DLD1 (cell line): ENCODE results near the gene VPS45.

Experiments used
- in situ Hi-C: cut with HindIII; loops from 2 replicates; pipeline ENCODE4 v1.10.0; 2017; ENCODE audit warnings: low sequenced_read_pairs

VPS45 gene

DNA sequence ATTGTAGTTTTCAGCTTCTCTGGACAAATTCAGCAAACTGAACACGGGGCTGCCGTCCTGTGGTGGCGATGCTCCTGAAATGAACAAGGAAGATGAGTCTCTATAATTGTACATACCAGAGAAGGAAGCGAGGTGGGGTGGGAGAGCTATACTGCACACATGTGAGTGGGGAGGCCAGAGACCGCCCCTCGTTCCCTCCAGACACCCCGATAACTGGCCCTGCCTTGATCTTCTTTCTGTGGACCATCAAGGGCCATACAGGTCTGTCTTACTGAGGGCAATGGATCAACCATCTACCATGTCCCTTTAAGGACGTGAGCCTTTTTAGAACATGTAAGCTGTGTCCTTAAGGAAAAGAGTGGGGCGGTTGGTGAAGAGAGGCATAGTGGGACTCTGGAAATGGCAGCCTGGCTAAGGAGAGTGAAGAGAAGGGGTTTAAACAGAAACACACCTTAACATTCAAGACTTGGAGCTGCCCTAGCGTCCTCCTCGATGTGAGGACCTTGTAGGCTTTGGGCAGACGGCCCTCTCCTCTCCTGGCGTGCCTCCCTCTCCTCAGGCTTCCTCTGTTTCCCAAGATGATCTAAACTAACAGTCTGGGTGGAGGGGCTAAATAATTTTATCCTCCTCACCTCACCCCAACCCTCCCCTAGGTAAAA is 88.0 kb downstream of the VPS45 start:
- in situ Hi-C loops, result no loop called here

DNA sequence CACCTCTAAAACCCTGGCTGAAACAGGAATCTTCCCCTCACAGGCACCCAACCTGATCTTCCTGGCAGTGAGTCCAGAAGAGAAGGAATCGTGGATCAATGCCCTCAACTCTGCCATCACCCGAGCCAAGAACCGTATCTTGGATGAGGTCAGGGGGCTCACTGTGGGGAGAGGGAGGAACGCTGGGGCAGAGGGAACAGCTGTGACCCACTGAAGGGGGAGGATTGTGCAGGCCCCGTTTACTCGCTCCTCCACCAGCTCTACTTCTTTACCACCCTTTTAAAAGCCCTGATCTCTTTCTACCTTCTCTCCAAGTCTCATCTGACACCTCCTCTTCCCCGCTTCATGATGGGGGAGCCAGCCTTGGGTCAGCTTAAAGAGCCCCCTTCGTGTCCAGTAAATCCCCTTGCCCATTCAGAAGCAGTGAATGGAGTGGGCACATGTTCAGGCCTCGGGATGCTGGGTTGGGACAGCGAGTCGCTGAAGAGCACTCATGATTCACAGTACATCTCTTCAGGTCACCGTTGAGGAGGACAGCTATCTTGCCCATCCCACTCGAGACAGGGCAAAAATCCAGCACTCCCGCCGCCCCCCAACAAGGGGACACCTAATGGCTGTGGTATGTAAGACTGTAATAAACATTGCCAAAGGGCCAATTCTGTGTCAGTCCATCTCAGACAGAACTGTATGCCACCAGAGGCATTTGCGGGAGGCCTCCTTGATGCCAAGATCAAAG is 89.5 kb downstream of the VPS45 start:
- in situ Hi-C loops, result no loop called here

DNA sequence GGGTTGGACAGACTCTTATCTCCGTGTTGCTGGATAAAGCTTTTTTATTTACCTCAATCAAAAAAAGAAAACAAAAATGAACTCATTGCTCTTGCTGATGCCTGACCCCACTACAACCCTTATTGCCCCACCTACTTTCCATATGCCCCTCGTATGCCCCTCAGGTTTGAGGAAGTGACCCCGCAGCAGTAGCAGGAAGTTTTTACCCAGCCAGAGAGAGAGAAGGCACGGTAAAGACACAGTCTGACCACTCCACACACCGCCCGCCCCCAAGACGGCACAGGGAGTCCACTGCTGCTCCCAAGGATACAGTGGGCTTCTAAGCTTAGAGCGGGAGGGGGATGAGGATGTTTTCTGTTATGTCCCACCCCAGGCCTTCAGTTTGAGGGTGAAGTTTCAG is 92.0 kb downstream of the VPS45 start:
- in situ Hi-C loops, result no loop called here

DNA sequence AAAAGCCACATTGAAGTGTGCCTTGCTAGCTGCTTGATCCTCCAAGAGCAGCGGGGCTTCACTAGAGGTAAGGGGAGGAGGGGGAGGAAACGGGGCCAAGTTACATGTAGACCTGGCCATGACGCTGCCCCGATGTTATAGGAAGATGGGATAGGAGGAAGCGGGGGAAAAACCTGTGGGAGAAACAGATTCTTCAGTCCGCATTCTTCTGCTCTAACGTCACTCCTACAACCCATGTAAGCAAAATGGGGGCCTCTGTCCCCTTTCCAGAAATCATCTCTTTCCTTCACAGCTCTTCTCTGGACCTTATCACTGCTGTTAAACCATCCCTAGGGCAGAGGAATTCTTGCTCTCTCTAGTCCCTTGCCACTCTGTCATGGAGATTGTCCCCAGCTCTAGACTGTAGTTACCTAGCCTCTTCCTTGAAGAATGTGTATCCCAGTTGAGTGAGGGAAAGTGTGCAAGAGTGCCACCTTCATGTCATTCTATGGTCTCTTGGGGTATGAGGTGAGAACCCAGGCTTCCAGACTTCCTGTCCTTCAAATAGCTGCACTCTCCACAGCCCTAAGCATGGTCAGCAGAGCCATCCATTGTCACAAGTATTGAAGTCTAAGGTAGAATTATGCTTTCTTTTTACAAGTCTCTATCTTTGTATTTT is 93.5 kb downstream of the VPS45 start:
- in situ Hi-C loops, result no loop called here

DNA sequence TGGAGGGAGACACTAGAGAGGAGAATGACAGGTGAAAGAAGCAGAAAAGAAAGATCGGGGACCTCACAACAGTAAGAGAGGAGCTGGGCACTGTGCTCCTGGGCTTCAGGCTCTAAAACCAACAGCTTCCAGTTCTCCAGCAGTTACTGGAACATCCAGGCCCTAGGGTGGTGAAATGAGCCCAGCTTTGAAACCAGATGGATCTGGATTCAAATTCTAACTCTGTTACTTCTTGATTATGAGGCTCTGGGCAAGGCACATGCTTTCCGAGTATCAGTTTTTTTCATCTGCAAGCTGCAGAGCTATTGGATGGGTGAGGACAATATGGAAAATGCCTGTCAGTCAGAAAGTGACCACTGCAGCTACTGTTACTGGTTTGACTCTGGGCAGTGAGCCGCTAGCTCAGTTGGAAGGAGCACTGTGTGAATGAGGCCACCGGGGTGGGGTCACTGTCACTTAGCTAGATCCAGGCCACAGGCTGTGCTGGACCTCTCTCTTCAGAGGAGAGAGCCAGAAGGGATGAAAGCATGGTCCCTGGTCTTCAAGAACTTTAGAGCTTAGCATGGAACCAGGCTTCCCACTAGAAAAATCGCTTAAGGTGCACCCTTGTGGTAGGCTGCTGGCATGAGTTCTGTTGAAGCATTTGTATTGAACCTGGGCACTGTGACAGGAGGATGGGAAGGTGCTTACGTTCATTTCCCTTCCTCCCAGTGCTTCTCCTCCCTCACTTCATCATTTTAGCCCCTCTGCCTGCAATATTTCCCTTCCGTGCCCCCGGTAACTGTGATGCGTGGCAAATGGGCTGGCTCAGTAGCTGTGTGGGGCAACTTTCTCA is 94.4 kb downstream of the VPS45 start:
- in situ Hi-C loops, result no loop called here

DNA sequence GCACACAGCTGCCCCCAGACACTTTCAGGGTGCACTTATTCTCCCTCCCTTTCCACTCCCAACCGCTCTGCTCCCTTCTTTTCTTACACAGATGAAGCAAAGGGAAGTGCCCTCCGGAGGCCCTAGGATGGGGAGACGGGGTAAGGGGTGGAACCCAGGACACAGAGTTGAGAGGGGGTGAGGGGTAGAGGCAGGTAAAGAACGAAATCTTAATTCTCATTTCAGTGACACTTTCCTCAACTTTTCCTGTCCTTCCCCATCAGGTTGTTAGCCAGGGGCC is 94.9 kb downstream of the VPS45 start:
- in situ Hi-C loops, result no loop called here

DNA sequence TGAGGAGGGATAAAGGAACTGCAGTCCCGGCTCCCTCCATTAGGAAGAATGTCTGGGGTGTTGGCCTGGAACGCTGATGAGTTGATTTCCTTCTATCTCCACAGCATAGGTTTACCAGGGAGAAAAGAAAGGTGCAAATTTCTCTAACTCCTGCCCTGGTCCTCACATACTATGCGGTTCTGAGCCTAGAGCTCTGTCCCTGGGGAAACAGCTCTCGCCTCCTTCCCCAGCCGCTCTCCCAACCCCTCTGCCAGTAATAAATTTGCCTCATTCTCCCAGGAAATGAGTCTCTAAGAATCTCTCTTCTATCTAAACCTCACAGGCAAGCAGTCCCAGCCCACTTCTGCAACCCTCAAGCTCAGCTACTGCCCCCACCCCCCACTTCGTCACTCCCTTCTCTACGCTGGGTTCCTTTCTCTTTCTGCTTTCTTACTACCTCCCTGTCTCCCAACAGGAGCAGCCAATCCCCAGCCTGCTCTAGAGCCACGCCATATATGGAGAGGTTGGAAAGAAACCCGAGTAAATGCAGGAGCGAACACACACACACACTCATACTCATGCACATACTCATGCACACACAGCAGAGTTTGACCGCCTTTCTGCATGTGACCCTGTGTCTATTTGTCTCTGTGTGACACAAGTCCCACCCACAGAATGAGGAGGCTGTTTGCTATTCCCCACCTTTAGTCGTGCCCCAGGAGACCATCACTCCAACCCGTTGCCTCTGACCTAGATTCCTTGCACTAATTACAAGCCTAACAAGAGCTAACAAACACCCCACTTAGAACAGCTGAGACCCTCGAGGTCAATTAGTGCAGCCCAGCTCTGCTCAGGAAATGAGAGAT is 95.5 kb downstream of the VPS45 start:
- in situ Hi-C loops, result no loop called here

DNA sequence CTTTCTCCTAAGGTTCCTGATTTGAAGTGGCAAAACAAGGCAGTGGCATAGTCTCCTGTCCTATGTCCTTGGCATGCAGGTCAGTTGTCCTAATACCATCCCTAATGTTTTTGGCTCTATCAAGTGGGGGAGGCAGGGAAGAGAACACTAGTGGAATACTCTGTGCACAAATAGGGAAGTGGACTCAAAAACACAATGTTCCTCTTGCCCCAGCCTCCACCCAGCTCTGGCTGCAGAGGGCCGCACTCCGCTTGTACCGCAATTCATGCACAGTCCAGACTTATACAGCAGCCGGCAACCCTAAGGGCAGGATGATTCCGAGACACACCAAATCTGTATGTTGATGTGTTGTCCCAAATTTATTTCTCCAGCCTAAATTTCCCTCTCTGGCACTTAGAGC is 96.6 kb downstream of the VPS45 start:
- in situ Hi-C loops, result no loop called here

DNA sequence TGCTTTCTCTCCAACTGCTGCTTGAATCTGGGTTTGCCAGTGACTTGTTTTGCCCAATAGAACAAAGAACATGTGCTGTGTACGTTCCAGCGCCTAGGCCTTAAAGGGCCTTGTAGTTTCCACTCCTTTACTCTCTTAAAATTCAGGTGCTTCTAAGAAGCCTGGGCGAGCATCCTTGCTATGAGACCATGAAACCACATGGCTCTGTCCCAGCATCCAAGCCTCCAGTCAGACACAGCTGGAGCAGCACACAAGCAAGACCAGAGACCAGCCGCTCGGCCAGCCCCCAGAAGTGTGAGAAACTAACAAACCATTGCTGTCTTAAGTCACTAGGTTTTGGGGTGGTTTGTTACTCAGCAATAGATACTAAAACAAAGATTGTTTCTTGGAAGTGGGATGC is 97.2 kb downstream of the VPS45 start:
- in situ Hi-C loops, result no loop called here

DNA sequence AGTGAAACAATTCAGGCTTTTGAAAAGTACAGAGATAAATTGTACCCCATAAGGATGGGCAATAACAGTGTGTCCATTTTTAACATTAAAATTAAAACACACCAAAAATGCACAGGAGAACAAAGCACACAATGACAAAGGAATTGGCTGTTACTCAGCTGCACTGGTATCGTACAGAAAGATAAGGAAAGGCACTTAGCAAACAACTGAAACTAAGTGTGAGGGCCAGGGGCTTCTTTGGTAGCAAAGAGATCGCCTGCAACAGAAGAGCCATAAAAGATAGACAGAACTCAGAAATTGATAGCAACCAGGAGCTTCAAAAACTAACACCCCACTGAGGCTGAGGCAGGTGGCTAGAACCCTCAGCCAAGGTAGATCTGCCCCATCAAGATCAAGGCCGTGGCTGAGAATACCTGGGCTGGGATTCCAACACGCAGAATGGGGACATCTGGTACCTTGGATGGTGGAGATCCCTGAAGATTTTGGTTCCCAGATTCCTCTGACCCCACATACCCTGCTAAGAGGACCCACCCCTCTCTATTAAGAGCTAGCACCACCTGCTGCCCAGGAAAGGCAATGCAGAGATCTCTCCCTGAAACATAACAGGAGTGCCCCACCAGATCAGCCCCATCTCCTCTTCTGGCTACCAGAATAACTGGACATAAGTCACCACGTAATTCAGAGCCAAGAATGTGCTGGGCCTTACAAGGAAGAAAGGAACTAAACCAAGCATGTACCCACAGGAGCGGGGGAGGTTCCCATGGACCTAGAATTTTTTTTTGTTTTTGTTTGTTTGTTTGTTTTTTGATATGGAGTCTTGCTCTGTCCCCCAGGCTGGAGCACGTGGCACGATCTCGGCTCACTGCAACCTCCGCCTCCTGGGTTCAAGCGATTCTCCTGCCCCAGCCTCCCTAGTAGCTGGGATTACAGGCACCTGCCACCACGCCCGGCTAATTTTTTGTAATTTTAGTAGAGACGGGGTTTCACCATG is 98.3 kb downstream of the VPS45 start:
- in situ Hi-C loops, result no loop called here

DNA sequence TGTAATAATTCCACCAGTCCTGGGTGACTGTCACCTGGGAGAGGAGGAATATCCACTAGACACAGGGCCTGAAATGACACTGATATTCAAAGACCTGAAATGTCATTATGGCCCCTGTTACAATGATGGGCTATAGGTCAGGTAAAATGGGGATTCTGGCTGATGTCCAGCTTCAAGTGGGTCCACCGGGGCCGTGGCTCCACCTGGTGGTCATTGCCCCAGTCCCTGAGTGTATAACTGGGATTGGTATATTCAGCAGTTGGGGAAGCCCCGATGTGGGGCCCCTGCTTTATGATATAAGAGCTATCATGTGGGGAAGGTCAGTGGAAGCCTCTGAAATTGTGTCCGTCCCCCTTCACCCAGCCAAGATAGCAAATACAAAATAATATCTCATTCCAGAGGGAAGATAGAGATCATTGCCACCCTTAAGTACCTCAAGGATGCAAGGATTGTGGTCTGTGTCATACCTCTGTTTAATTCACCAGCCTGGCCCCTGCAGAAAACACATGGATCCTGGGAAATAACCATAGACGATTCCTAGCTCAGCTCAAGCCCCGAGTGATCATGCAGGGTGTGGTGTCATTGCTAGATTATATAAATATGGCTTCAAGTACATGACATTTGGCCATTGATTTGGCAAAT is 101.5 kb downstream of the VPS45 start:
- in situ Hi-C loops, result no loop called here

DNA sequence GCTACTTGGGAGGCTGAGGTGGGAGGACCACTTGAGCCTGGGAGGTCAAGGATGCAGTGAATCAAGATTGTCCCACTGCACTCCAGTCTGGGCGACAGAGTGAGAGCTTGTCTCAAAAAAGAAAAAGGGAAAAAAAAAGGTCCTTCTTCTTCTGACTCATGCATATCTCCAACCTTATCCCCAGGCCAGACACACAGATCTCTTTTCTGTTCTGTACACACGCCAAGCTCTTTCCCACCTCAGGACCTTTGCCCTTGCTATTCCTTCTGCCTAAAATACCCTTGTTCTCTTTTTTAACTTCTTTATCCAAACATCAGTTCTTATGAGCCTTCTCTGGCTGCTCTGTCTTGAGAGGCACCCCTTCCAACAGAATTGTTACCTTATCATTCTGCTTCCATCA is 104.2 kb downstream of the VPS45 start:
- in situ Hi-C loops, result no loop called here

DNA sequence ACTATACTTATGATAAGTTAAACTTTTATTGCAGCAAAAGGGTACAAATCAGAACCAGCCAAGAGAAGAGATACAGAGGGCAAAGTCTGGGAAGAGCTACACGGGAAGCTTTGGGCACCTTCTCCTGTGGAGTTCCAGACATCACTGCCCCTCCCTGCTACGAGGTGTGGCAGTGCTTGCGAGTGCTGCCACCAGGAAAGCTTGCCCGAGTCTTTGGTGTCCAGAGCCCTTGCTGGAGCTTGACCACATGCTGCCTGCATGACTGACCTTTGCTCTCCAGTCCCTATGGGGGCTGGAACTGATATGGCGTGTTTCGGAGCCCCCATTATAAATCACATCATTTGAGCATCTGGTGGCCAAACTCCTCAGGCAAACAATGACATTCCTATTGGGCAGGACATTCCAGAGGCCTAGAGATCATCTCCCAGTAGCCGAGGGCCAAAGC is 105.6 kb downstream of the VPS45 start:
- in situ Hi-C loops, result no loop called here

DNA sequence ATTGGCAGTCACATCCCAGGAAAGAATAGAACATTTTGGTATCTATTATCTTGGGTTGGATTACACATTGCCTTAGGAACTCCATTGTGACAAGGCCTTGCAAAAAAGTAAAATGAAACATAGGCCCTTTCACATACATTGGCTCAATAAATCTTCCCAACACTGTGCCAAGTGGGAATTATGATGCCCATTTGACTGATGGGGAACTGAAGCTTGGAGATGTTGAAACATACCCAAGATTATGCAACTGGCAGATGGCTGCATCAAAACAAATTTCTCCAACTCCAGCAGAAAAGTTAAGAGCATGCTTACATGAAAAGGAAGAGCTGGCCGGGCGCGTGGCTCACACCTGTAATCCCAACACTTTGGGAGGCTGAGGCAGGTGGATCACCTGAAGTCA is 109.0 kb downstream of the VPS45 start:
- in situ Hi-C loops, result no loop called here

DNA sequence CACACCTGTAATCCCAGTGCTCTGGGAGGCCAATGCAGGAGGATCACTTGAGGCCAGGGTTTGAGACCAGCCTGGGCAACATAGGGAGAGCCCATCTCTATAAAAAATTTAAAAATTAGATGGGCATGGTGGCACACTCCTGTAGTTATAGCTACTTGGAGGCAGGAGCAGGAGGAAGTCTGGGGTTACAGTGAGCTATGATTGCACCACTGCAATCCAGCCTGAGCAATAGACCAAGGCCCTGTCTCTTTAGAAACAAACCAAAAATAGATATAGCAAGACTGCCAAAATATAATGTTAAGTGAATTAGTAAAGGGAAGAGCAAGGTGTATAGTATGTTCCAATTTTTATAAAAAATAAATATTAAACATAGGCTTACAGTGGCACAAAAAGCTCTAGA is 111.0 kb downstream of the VPS45 start:
- in situ Hi-C loops, result no loop called here

DNA sequence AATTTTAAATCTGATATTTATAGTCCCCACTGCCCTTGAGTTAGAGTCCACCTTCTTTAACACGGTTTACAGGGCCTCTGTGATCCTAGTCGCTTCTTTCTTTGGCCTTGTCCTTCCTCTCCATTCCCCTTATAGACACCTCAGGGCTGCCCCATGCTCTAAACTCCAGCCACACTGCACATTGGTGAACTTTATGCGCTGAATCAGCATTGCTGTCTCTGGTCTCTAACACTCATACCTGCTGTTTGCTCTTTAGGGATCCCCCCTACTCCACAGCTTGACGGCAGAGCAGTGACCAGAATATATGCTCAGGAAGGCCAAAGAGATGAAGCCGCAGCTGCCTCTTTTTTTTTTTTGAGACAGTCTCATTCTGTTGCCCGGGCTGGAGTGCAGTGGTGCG is 112.3 kb downstream of the VPS45 start:
- in situ Hi-C loops, result no loop called here

DNA sequence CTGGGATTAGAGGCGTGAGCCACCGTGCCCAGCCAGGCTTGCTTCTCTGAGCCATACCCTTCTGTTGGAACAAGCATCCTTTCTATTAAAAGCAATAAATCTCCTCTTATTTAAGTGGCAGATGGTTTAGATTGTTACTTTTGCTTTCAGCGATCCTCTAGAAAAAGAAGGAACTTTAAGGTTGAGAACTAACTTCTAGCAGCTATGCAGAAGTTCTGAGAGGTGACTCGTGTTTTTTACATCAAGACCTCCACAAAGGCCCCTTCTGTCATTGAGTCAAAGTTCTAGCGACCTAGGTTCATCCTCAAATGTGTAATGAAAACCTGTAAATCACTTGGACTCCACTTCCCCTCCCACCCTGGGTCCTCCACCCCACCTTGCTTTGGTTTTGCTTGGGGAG is 112.9 kb downstream of the VPS45 start:
- in situ Hi-C loops, result no loop called here

DNA sequence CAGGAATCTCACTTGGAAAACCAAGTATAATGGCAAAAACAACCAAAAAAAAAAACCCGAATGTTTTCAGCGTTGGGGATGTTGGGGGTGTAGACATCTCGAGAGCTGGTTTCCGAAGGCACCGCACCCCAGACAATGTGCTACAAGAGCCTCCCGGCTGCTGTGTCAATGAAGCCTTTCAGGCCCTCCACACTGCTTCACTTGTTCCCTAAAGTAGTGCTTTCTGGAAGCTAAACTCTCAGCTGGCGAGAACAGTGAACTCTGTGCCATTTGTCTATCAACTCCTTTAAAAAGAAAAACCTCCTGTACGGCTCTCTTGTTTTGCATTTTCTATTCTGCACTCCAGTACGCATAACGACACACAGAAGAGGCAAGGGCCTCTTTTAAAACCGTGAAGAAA is 114.7 kb downstream of the VPS45 start:
- in situ Hi-C loops, result no loop called here

DNA sequence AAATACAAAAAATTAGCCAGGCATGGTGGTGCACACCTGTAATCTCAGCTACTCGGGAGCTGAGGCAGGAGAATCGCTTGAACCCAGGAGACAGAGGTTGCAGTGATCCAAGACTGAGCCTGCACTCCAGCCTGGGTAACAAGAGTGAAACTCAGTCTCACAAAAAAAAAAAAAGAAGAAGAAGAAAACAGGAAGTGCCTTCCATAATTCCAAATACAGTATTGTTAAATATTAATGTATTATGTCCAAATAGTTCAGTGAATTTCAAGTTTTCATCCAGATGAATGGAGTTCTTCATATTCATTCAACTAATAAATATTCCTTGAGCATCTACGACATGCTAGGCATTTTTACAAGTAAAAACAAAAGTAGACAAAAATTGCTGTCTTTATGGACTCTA is 115.5 kb downstream of the VPS45 start:
- in situ Hi-C loops, result no loop called here
